ENCODE measurements around the gene SYPL2. TPM values are rescaled to one million over a fixed set of nuclear protein-coding genes. Genes with fewer than 3 reads are reported as not detected.

SYPL2 gene
- total RNA-seq, 1 experiment from 2014 or later = not detected

GRCh38 chr1:109504974-109505373 is 38.6 kb downstream of the SYPL2 start:
- Histone ChIP-seq H3K27ac (ENCODE audit: low read length) (no peak overlapping the region), H3F3A (ENCODE audit: low read length, unreplicated experiment) (no peaks in the 10 kb centered on the region), H3K9ac (ENCODE audit: low read length) (no peak overlapping the region), H3K4me2 (ENCODE audit: low read length) (no peak overlapping the region), H3K9me2 (replicated peaks; ENCODE audit: low read length) (no peaks in the 10 kb centered on the region), H3K36me3 (ENCODE audit: low read depth, low read length) (no peaks in the 10 kb centered on the region; the same call in 1 of the 2 replicates), H3K4me3 (ENCODE audit: low read length) (no peak overlapping the region), H3K27me3 (ENCODE audit: low read length) (no peaks in the 10 kb centered on the region), H2AFZ (ENCODE audit: low read length) (no peak overlapping the region), H4K20me1 (ENCODE audit: low read length) (no peaks in the 10 kb centered on the region), H3K4me1 (ENCODE audit: insufficient read depth, low read length) (peaks cover 1% of the 10 kb centered on the region; the same call in 1 of the 2 replicates), H3K79me2 (ENCODE audit: low read length) (no peaks in the 10 kb centered on the region), H3K9me3 (ENCODE audit: low read length) (no peaks in the 10 kb centered on the region)
- no TSS peak for BruUV-seq (replicated peaks)
- ATAC-seq (no peak), DNase-seq (no peak)
- TF ChIP-seq EZH2 (IDR thresholded peaks at IDR 0.05; ENCODE audit: low read length, unreplicated experiment) = no peak
- TF ChIP-seq CTCF (conservative IDR thresholded peaks at IDR 0.05; ENCODE audit: low read depth, low read length) = no peak
- TF ChIP-seq EZH2phosphoT487 (IDR thresholded peaks at IDR 0.05; ENCODE audit: borderline replicate concordance, low read length) = no peak
- ChIA-PET CTCF (interaction anchor here (1.1 kb wide), 1 partner anchor 27 kb away, joined by 3 read pairs; no protein-coding TSS in a partner anchor), POLR2A (ENCODE audit: unreplicated experiment) (no interaction called here)
- intact Hi-C loops (cut with micrococcal nuclease) = no loop called here

DNA sequence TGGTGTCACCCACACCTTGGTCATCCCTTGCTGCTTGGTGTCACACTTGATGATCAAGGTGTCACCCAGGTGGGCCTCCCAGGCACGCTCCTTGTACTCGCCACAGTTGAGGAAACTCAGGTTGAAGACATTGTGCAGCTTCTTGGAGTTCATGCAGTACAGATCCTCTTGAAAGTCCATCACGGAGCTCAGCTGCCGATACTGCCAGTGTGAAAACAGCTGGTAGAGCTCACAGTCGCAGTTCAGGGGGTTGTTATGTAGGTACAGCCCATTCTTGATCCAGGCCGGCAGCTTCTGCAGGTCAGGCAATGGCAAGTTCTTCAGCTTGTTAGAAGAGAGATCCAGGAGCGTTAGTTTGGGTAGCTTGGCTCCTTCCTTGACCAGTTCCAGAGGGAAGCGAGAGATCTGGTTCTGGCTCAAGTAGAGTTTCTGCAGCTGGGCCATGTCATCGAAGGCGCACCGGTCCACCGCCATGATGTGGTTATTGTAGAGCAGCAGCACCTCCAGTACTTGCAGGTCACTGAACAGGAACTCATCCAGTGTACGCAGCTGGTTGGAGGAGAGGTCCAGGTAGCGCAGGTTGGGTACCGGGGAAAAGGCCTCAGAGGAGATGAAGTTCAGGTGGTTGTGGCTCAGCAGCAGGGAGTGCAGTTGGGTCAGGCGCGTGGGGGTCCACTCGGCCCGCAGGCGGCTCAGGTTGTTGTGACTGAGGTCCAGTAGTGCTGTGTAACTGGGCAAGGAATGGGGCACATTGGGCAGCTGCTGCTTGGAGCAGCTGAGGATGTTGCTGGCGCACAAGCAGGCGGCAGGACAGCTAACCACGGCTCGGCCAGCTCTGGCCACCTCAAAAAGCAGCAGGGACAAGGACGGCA is 41.9 kb downstream of the SYPL2 start:
- Histone ChIP-seq H3K4me3 (ENCODE audit: low read length) (no peak overlapping the region), H4K20me1 (ENCODE audit: low read length) (no peaks in the 10 kb centered on the region), H3K27ac (ENCODE audit: low read length) (no peak overlapping the region), H3K27me3 (ENCODE audit: low read length) (no peaks in the 10 kb centered on the region), H3K9me2 (replicated peaks; ENCODE audit: low read length) (no peaks in the 10 kb centered on the region), H3K9me3 (ENCODE audit: low read length) (no peaks in the 10 kb centered on the region), H2AFZ (ENCODE audit: low read length) (no peak overlapping the region), H3K9ac (ENCODE audit: low read length) (no peak overlapping the region), H3K36me3 (ENCODE audit: low read depth, low read length) (no peaks in the 10 kb centered on the region), H3K4me2 (ENCODE audit: low read length) (no peak overlapping the region), H3K4me1 (ENCODE audit: insufficient read depth, low read length) (peaks cover 6% of the 10 kb centered on the region; the same call in 1 of the 2 replicates), H3K79me2 (ENCODE audit: low read length) (no peaks in the 10 kb centered on the region), H3F3A (ENCODE audit: low read length, unreplicated experiment) (no peaks in the 10 kb centered on the region)
- ChIA-PET CTCF (no interaction called here), POLR2A (ENCODE audit: unreplicated experiment) (interaction anchor here (0.7 kb wide), 1 partner anchor 24 kb away, joined by 3 read pairs; no protein-coding TSS in a partner anchor)
- no peak for ATAC-seq
- BruUV-seq (replicated peaks) = TSS peak; percentile 37
- no peak for DNase-seq
- intact Hi-C loops (cut with micrococcal nuclease) = no loop called here
- no peak for TF ChIP-seq EZH2phosphoT487 (IDR thresholded peaks at IDR 0.05; ENCODE audit: borderline replicate concordance, low read length)
- TF ChIP-seq CTCF (conservative IDR thresholded peaks at IDR 0.05; ENCODE audit: low read depth, low read length) = no peak
- TF ChIP-seq EZH2 (IDR thresholded peaks at IDR 0.05; ENCODE audit: low read length, unreplicated experiment) = no peak

DNA sequence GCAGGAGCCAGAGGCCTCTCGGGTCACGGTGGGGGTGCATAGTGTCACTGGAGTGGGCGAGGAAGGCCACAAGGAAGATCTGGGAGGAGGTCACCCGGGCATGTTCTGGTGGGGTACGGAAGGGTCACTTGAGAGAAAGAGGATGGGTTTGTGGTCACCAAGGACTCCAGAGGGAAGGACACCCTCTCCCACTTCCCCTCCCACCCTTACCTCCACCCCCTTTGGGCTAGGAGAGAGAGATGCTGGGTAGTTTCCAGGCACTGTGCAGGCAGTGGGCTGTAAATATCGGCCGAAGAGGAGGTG is 42.5 kb downstream of the SYPL2 start:
- no peaks in the 10 kb centered on the region for H4K20me1 ChIP-seq (ENCODE audit: low read length)
- no peaks in the 10 kb centered on the region for H3K79me2 ChIP-seq (ENCODE audit: low read length)
- H3K9me3 ChIP-seq (ENCODE audit: low read length) = no peaks in the 10 kb centered on the region
- H3K4me3 ChIP-seq (ENCODE audit: low read length) = peak overlapping the region; percentile 77
- no peaks in the 10 kb centered on the region for H3K36me3 ChIP-seq (ENCODE audit: low read depth, low read length)
- ChIA-PET CTCF (no interaction called here), POLR2A (ENCODE audit: unreplicated experiment) (interaction anchor here (0.7 kb wide), 1 partner anchor 23 kb away, joined by 3 read pairs; no protein-coding TSS in a partner anchor)
- H3K4me1 ChIP-seq (ENCODE audit: insufficient read depth, low read length) = peaks cover 6% of the 10 kb centered on the region; the same call in 1 of the 2 replicates
- no peak overlapping the region for H3K27ac ChIP-seq (ENCODE audit: low read length)
- TF ChIP-seq CTCF (conservative IDR thresholded peaks at IDR 0.05; ENCODE audit: low read depth, low read length) (no peak), EZH2phosphoT487 (IDR thresholded peaks at IDR 0.05; ENCODE audit: borderline replicate concordance, low read length) (no peak), EZH2 (IDR thresholded peaks at IDR 0.05; ENCODE audit: low read length, unreplicated experiment) (no peak)
- BruUV-seq (replicated peaks) = no TSS peak
- no peaks in the 10 kb centered on the region for H3K27me3 ChIP-seq (ENCODE audit: low read length)
- H2AFZ ChIP-seq (ENCODE audit: low read length) = peak overlapping the region; percentile 97; the same call in 1 of the 2 replicates
- H3K9me2 ChIP-seq (replicated peaks; ENCODE audit: low read length) = no peaks in the 10 kb centered on the region
- ATAC-seq = no peak
- no peak for DNase-seq
- no peaks in the 10 kb centered on the region for H3F3A ChIP-seq (ENCODE audit: low read length, unreplicated experiment)
- intact Hi-C loops (cut with micrococcal nuclease) = no loop called here
- H3K9ac ChIP-seq (ENCODE audit: low read length) = no peak overlapping the region
- H3K4me2 ChIP-seq (ENCODE audit: low read length) = peak overlapping the region; percentile 97

Data from PC-3 (cell line).